HepG2 (cell line): ENCODE results near the gene NSMCE1. TPM values are rescaled to one million over a fixed set of nuclear protein-coding genes. Genes with fewer than 3 reads are reported as not detected.
"Not testable (repeated sequence)": the region's sequence is repeated elsewhere in the genome, so short reads cannot be mapped to it uniquely, and the experiment has no call there.

ENCODE experiments used
- ATAC-seq: fragments of 200-7000 bp; cut with Tn5 transposase; 3 replicates; pipeline ENCODE4 v1.9.1; 2020; ENCODE audit warnings: mild to moderate bottlenecking, moderate library complexity
- BruUV-seq: library from RNA; stranded (reverse); fragments of 400-500 nt; replicated peaks from 2 replicates; lab custom pipeline; 2021; lab: Mats Ljungman, UMichigan
- CTCF ChIA-PET: fragments of 300-600 bp; formaldehyde crosslinking; extraction: SDS; loops from one replicate; lab custom pipeline; 2021; ENCODE audit warnings: low total read pairs, inconsistent platforms, low intra/inter-chr PET ratio; lab: Yijun Ruan, JAX
- POLR2A ChIA-PET: fragments of 350-600 bp; sonication (Branson Sonifier 250); formaldehyde crosslinking; loops from one replicate; lab custom pipeline; 2020; ENCODE audit warnings: antibody characterized with exemption, inconsistent platforms; lab: Yijun Ruan, JAX
- DNase-seq: peaks from one replicate; pipeline ENCODE4 v3.0.0-alpha.2; 2015; ENCODE audit warnings: low spot score
- FAIRE-seq: peaks from 3 replicates; lab custom pipeline; 2011; peaks lifted over from hg19 to GRCh38; lab: Jason Lieb, UNC
- H2AFZ ChIP-seq: one replicate; pipeline ENCODE4 v1.6.1; 2011; ENCODE audit warnings: low read length, inconsistent platforms
- H3K27ac ChIP-seq: fragments of 300-600 bp; 3 replicates; pipeline ENCODE4 v1.8.0; 2011; ENCODE audit warnings: mixed run types, mild to moderate bottlenecking, mixed read lengths, low read length, inconsistent platforms; ENCODE audit not compliant: insufficient read depth; ENCODE audit errors: extremely low read length
- H3K27me3 ChIP-seq, 2 experiments: fragments of 200-600 bp in 1 of 2; 2 replicates in 1 of 2; 3 replicates in 1 of 2; pipeline versions ENCODE4 v1.6.0 to v1.8.0; 2011; ENCODE audit warnings: low read length in 2 of 2, mild to moderate bottlenecking in 2 of 2, moderate library complexity in 2 of 2, inconsistent platforms in 1 of 2; ENCODE audit not compliant: insufficient read depth in 2 of 2, control insufficient read depth in 1 of 2
- H3K36me3 ChIP-seq, 2 experiments: fragments of 200-600 bp in 1 of 2; replicated peaks in 1 of 2; 2 replicates in 1 of 2; 3 replicates in 1 of 2; pipeline versions ENCODE4 v1.5.1 to v1.8.0; 2011; ENCODE audit warnings: low read length in 2 of 2, inconsistent platforms in 1 of 2; ENCODE audit not compliant: insufficient read depth in 2 of 2, control insufficient read depth in 1 of 2
- H3K4me1 ChIP-seq: 2 replicates; pipeline ENCODE4 v1.5.1; 2012; ENCODE audit warnings: low read length, inconsistent platforms; ENCODE audit not compliant: insufficient read depth
- H3K4me2 ChIP-seq: 2 replicates; pipeline ENCODE4 v1.6.0; 2011; ENCODE audit warnings: low read depth, low read length, inconsistent platforms
- H3K4me3 ChIP-seq, 3 experiments: fragments of 200-600 bp in 1 of 3; sonication (generic), shearing (Covaris generic) in 1 of 3; replicated peaks in 1 of 3; 2 replicates each; pipeline ENCODE4 v1.5.1; 2011 to 2016; ENCODE audit warnings: low read length in 3 of 3, inconsistent platforms in 2 of 3, low read depth in 2 of 3, mild to moderate bottlenecking in 2 of 3, control low read depth in 1 of 3, mixed read lengths in 1 of 3; ENCODE audit not compliant: insufficient read depth in 1 of 3
- H3K79me2 ChIP-seq: one replicate; pipeline ENCODE4 v1.6.1; 2011; ENCODE audit warnings: low read length, inconsistent platforms; ENCODE audit not compliant: insufficient read depth
- H3K9ac ChIP-seq: 2 replicates; pipeline ENCODE4 v1.6.0; 2011; ENCODE audit warnings: mild to moderate bottlenecking, low read depth, low read length, inconsistent platforms; ENCODE audit not compliant: insufficient read depth
- H3K9me3 ChIP-seq: 2 replicates; pipeline ENCODE4 v1.5.1; 2012; ENCODE audit warnings: mild to moderate bottlenecking, low read length
- H4K20me1 ChIP-seq: 2 replicates; pipeline ENCODE4 v1.6.0; 2011; ENCODE audit warnings: inconsistent platforms, mild to moderate bottlenecking, low read length, moderate library complexity; ENCODE audit not compliant: insufficient read depth
- IRX3 ChIP-seq: sonication (generic); formaldehyde crosslinking; IDR thresholded peaks from 2 replicates; pipeline ENCODE4 v1.8.1; 2023; ENCODE audit warnings: mild to moderate bottlenecking, low read depth, missing genetic modification reagents, borderline replicate concordance
- RFX1 ChIP-seq: fragments of 450-650 bp; IDR thresholded peaks from 2 replicates; pipeline ENCODE4 v1.6.1; 2017
- ZBTB3 ChIP-seq: sonication (generic); formaldehyde crosslinking; IDR thresholded peaks from 2 replicates; pipeline ENCODE4 v1.4.0; 2020; ENCODE audit warnings: low read depth, mild to moderate bottlenecking, moderate library complexity, missing genetic modification reagents, borderline replicate concordance
- ZNF589 ChIP-seq: sonication (generic); formaldehyde crosslinking; conservative IDR thresholded peaks from 2 replicates; pipeline ENCODE4 v1.8.0; 2022; ENCODE audit warnings: mild to moderate bottlenecking, moderate library complexity, missing genetic modification reagents
- ZNF703 ChIP-seq: sonication (generic); formaldehyde crosslinking; IDR thresholded peaks from 2 replicates; pipeline ENCODE4 v1.5.1; 2020; ENCODE audit warnings: missing genetic modification reagents, mild to moderate bottlenecking, moderate library complexity, borderline replicate concordance
- WGBS: methylation state at CpG from one replicate; pipeline ENCODE4 v1.1.6; 2017; ENCODE audit warnings: low lambda C conversion rate; 5-methylcytosine and 5-hydroxymethylcytosine counted together
- in situ Hi-C: cut with HindIII; loops from 2 replicates; pipeline ENCODE4 v1.10.0; 2017; ENCODE audit warnings: low pct_unique_long_range_greater_than_20kb; ENCODE audit not compliant: extremely low pct_ligation_motif_present
- intact Hi-C: fragments of 100-400 bp; cut with micrococcal nuclease; formaldehyde crosslinking; loops from one replicate; pipeline ENCODE4 v1.10.0; 2022; ENCODE audit not compliant: unreplicated experiment
- polyA plus RNA-seq, 8 experiments: library from polyadenylated mRNA; depleted of rRNA in 3 of 8; stranded (reverse) in 7 of 8; unstranded in 1 of 8; fragments of >200 nt; fragmentation: Illumina TruSeq in 4 of 8; extraction: Trizol in 4 of 8; gene quantifications; 2 replicates each; pipeline versions ENCODE4 v1.2.1 to v1.2.3, GENCODE V29; 2011 to 2016; ENCODE audit warnings: low read depth in 4 of 8, missing spikeins in 1 of 8, mixed read lengths in 1 of 8; ENCODE audit not compliant: insufficient read depth in 1 of 8
- total RNA-seq, 5 experiments: library from RNA; depleted of rRNA; stranded (reverse); fragments of >200 nt; fragmentation: Illumina TruSeq; extraction: Trizol; gene quantifications; 2 replicates each; pipeline ENCODE4 v1.2.3, GENCODE V29; 2016; ENCODE audit warnings: low read depth in 1 of 5

The NSMCE1 gene
- total and polyA plus RNA-seq, 2 of the 13 experiments (the other 11 are each of a cell fraction or from before 2014, with no cell fraction given), result 42.7 to 52.9 TPM

DNA sequence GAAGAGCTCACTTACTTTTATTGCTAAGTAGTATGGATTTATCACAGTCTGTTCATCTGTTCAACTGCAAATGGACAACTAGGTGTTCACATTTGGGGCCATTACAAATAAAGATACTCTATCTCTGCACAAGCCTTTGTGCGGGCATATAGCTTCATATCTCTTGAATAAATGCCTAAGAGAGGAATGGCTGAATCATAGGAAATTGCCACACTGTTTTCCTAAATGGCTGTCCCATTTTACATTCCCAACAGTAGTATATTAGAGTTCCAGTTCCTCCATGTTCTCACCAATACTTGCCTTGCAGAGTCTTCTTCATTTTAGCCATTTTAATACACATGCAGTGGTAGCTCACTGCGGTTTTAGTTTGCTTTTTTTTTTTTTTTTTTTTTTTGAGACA, 20.5 kb downstream of the NSMCE1 start:
- Histone ChIP-seq H3K27me3 (no peaks in the 10 kb centered on the region), H3K4me2 (no peak overlapping the region), H3K36me3 (peaks cover 0 to 7% of the 10 kb centered on the region in 2 experiments; a peak in 2 of 5 replicates), H3K9ac (no peak overlapping the region), H3K4me1 (peaks cover 13% of the 10 kb centered on the region), H4K20me1 (no peaks in the 10 kb centered on the region), H3K9me3 (no peaks in the 10 kb centered on the region), H3K27ac (no peak overlapping the region), H3K4me3 (no peak overlapping the region), H2AFZ (no peak overlapping the region), H3K79me2 (no peaks in the 10 kb centered on the region)
- in situ Hi-C loops, result no loop called here
- intact Hi-C loops, result no loop called here
- CTCF ChIA-PET, result no interaction called here
- POLR2A ChIA-PET, result interaction anchor here (0.8 to 1.5 kb wide), 2 partner anchors 26 to 44 kb away, joined by 3 to 4 read pairs; partner anchors contain the start of gene KDM8
- no peak for DNase-seq
- 99% methylated on average over 2 of the region's 2 CpGs for WGBS
- BruUV-seq, result no TSS peak
- ATAC-seq, result no peak
- FAIRE-seq, result no peak
- no peak for TF ChIP-seq ZNF589 (CRISPR knock-in tag)
- TF ChIP-seq ZNF703, result no peak
- TF ChIP-seq ZBTB3 (CRISPR knock-in tag), result no peak
- TF ChIP-seq IRX3 (CRISPR knock-in tag), result no peak
- TF ChIP-seq RFX1, result no peak

DNA sequence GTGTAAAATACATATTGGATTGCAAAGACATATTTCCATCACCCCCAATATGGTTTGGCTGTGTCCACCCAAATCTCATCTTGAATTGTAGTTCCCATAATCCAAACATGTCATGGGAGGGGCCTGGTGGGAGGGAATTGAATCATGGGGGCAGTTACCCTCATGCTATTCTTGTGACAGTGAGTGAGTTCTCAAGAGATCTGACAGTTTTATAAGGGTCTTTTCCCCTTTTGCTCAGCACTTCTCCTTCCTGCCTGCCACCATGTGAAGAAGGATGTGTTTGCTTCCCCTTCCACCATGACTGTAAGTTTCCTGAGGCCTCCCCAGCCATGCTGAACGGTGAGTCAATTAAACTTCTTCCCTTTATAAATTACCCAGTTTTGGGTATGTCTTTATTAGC, 21.5 kb downstream of the NSMCE1 start:
- H3K4me3 ChIP-seq, H3K79me2 ChIP-seq, H4K20me1 ChIP-seq, H3K36me3 ChIP-seq, H3K27me3 ChIP-seq, DNase-seq, H3K9me3 ChIP-seq, in situ Hi-C loops, intact Hi-C loops, H3K4me2 ChIP-seq, BruUV-seq, H3K27ac ChIP-seq, POLR2A ChIA-PET, ATAC-seq, CTCF ChIA-PET, H3K9ac ChIP-seq, FAIRE-seq, H2AFZ ChIP-seq: not testable (repeated sequence)
- H3K4me1 ChIP-seq, result peaks cover 21% of the 10 kb centered on the region
- 92% methylated on average over 1 of the region's 1 CpG for WGBS
